ENCODE results near the gene LCN15.
"Not testable (repeated sequence)": the region's sequence is repeated elsewhere in the genome, so short reads cannot be mapped to it uniquely, and the experiment has no call there.

LCN15 gene

GRCh38 chr9:136774416-136775045 is 10.2 kb upstream of the LCN15 start:
- no peak for DNase-seq (ENCODE audit: low read depth)

DNA sequence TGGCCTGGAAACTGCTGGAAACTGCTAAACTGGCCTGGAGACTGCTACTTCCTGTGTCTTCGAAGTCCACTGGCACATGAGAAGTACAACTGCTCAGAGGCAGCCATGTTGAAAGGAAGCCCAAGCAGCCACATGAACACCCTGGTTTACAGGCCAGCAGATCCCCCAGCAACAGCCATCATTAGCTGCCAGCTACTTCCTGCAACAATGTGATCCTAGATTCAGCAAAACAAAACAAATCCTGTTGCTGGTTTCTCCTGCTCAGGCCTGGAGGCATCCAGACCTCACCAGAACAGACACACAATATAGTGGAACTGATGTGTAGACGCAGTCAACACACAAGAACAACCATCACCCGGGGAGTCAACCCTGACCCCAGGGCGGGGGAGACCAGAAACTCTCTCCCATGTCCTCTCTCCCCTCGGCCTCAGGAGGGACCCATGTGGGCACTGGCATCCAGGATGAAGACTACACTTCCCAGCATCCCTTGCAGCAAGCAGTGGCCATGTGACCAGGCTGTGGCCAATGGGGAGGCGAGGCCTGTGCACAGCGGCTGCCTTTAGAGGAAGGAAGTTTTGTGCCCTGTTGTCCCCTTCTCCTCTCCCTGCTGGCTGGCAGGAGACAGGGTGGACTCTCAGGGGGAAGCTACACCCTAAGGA is 9.2 kb upstream of the LCN15 start:
- DNase-seq (ENCODE audit: low read depth), result no peak

GRCh38 chr9:136771907-136772415 is 7.6 kb upstream of the LCN15 start:
- DNase-seq (ENCODE audit: low read depth), result no peak

- DNase-seq (ENCODE audit: low read depth), result no peak
Measured at GRCh38 chr9:136769710-136770191, 5.4 kb upstream of the LCN15 start.

DNA sequence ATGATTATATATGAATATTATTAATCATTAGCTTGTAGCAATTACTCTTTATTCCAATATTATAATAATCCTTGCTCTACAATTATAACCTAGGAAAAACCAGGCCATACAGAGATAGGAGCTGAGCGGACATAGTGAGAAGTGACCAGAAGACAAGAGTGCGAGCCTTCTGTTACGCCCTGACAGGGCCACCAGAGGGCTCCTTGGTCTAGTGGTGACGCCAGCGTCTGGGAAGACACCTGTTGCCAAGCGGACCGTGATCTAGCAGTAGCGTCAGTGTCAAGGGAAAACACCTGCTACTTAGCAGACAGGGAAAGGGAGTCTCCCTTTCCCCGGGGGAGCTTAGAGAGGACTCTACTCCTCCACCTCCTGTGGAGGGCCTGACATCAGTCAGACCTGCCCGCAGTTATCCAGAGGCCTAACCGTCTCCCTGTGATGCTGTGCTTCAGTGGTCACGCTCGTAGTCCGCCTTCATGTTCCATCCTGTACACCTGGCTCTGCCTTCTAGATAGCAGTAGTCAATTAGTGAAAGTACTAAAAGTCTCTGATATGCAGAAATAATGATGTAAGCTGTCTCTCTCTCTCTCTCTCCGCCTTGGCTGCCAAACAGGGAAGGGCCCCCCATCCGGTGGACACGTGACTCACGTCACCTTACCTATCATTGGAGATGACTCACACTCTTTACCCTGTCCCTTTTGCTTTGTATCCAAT is 2.2 kb upstream of the LCN15 start:
- DNase-seq (ENCODE audit: low read depth), result not testable (repeated sequence)

- DNase-seq (ENCODE audit: low read depth), result not testable (repeated sequence)
Measured at GRCh38 chr9:136765745-136766409, 1.6 kb upstream of the LCN15 start.

- DNase-seq (ENCODE audit: low read depth), result no peak
Measured at GRCh38 chr9:136765041-136765440, 723 bp upstream of the LCN15 start.

GRCh38 chr9:136763649-136764035 is 676 bp downstream of the LCN15 start:
- no peak for DNase-seq (ENCODE audit: low read depth)

DNA sequence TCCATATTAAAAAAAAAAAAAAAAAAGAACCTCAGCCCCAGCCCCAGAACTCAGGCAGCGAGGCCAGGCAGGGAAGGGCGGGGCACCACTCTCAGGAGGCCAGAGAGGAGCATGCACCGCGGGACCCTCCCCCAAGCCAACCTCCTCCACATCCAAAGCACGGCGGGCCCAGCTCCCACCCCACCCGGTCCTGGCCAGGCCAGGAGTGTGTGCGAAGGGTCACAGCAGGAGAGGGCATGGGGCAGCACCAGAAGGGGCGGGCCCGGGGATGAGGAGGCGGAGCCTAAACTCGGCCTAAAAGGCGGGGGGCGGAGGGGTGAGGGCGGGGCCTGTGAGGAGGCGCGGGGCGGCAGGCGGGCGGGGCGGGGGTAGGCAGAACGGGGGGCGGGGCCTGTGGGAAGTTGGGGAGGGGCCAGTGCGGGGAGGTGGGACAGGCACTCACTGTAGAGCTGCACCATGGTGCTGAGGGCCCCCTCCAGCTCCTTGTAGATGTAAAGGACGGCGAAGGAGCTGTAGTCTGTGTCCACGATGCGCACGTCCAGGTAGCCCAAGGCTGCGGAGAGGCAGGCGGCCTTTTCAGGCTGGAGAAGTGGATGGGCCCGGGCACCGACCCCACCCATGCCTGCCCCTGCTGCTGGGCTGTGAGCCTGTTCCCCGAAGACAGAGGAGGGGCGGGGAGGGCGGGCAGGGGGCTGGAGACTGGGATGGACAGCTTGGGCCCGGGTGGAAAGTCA is 1.2 kb downstream of the LCN15 start:
- DNase-seq (ENCODE audit: low read depth), result no peak

DNA sequence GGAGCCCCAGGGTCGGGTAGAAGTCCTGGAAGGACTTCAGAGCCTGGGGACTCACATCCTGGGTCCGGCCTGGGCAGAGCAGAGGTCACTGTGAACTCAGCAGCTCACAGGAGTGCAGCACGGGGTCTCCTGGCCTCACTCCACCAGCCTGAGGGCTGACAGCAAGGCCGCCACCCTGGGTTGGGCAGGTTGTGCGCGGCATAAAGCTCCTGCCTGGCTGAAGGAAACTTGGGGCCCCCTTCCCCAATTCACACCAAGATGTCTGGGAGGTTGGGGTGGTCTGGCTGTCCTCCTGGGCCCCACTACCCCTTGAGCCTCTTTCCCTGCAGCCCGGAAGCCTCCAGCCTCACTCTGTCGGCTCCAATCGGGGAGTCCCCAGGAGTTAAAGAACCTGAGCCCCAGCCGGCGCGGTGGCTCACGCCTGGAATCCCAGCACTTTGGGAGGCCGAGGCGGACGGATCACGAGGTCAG is 2.1 kb downstream of the LCN15 start:
- no peak for DNase-seq (ENCODE audit: low read depth)

GRCh38 chr9:136761545-136761981 is 2.8 kb downstream of the LCN15 start:
- DNase-seq (ENCODE audit: low read depth), result no peak

GRCh38 chr9:136760834-136761544 is 3.3 kb downstream of the LCN15 start:
- DNase-seq (ENCODE audit: low read depth), result peak; percentile 12

- no peak for DNase-seq (ENCODE audit: low read depth)
Measured at GRCh38 chr9:136760424-136760823, 3.9 kb downstream of the LCN15 start.

DNA sequence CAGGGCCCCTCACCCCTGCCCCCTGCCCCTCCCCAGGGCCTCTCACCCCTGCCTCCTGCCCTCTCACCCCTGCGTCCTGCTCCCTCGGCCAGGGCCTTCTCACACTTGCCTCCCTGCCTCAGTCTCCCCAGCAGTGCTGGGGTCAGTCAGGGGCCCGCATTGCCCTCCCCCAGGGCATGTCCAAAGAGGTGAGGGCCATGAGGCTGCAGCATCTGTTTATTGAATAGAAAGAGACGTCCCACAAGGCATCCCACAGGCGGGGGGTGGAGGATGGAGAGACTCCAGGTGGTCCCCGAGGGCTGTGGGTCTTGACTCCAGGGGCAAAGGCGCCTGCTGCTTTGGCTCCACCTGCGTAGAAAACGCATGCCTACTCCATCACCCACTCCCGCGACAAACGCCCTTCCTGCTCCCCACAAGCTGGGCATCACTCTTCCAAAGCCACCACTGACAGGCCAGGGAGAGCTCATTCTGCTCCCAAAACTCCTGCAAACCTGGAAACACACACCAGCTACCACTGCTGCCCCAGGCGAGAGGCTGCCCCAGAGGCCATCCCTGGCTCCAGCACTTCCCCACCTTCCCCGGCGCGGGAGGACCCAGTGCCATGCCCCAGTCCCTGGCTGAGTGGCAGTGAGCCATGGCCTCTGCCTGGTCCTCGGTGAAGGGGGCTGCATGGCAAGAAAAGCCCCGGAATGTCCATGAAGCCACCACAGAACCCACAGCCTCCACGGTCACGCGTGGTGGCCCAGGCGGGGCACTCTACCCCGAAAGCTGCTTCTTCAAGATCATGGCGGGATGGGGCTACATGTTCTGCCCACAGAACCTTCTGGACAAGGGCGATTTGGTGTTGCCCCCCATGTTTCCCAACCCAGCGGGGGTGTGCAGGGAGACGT is 4.6 kb downstream of the LCN15 start:
- no peak for DNase-seq (ENCODE audit: low read depth)

DNA sequence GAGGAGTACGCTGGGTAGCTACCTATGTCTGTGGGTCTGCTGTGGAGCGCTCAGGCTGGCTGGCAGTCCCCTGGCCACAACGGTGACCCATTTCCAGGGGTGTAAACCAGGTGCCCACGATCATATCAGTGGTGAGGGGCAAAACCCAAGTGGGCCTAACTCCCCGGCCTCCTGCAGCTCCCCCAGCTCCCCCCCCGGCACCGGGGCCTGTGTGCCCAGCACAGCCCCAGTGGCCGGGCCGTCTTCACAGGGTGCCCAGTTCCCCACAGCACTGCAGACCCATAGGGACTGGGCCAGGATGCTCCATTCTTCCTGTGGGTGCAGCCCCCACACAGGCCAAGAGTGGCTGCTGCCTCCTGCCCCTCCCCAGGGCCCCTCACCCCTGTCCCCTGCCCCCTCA is 5.3 kb downstream of the LCN15 start:
- no peak for DNase-seq (ENCODE audit: low read depth)

DNA sequence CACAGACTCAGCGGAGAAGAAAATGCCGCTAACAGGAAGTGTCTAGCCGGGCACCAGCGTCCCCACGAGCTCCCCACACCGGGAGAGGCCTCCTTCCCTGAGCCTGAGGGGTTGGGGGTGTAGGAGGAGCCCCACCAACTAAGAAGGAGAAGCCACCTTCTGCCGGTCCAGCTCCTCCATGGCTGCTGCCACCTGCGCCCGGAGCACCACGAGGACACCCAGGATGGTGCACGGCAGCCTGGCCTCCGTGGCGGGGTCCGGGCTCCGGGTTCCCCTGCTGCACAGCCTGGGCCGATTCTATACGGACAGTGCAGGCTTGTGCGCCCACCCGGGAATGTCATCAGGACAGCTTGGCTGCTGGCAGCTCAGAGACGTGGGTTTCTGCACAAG is 6.6 kb downstream of the LCN15 start:
- no peak for DNase-seq (ENCODE audit: low read depth)

DNA sequence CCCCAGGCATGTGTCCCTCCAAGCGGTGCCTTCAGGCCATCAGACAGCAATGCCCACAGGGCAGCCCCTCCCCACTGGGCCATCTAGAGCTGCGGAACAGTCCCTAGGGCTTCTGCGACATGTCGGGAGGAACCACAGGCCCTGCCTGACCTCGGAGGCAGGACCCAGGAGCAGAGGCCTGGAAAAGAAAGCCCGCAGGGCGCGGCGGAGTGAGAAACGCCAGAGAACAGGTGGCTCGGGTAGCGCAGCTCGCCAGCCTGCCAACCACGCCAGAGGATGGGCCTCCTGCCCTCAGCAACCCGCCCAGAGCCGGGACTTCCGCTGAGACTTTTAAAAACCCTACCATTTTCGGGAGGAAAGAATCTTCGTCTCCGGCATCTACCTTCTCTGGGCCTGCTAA is 7.0 kb downstream of the LCN15 start:
- no peak for DNase-seq (ENCODE audit: low read depth)

GRCh38 chr9:136756836-136757235 is 7.5 kb downstream of the LCN15 start:
- no peak for DNase-seq (ENCODE audit: low read depth)

DNA sequence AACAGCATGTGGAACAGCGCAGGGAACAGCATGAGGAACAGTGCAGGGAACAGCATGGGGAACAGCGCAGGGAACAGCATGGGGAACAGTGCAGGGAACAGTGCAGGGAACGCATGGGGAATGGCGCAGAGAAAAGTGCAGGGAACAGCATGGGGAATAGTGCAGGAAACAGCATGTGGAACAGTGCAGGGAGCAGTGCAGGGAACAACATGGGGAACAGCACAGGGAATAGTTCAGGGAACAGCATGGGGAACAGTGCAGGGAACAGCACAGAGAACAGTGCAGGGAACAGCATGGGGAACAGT is 8.2 kb downstream of the LCN15 start:
- no peak for DNase-seq (ENCODE audit: low read depth)
